ENCODE data around the gene PRR15L. TPM values are rescaled to one million over a fixed set of nuclear protein-coding genes. Genes with fewer than 3 reads are reported as not detected.

PRR15L gene
- total RNA-seq, 1 experiment from 2014 or later, result 0.18 TPM

DNA sequence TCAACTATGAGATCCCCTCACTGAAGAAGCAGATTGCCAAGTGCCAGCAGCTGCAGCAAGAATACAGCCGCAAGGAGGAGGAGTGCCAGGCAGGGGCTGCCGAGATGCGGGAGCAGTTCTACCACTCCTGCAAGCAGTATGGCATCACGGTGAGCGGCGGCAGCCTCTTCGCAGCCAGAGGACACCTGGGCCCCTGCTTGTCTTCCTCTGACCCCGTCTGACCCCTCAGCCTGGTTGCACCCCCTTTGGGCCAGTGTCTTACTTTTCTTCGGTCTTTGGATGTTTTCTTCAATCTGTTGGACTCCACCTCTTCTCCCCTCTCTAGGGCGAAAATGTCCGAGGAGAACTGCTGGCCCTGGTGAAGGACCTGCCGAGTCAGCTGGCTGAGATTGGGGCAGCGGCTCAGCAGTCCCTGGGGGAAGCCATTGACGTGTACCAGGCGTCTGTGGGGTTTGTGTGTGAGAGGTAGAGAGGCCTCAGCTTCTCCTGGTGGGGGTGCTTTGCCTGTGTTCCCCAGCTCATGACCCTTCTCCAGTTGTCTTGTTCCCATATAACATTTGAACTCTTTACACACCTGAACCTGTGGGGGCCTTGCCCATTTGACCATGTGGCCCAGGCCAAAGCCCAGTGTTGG is 17.6 kb upstream of the PRR15L start:
- no TSS peak for BruUV-seq (replicated peaks)
- no peaks in the 10 kb centered on the region for H3K27me3 ChIP-seq (ENCODE audit: control insufficient read depth, insufficient read depth, low read length)
- H3K36me3 ChIP-seq (ENCODE audit: control insufficient read depth, insufficient read depth, low read length), result peaks cover 4% of the 10 kb centered on the region; the same call in 1 of the 2 replicates
- peaks cover 9% of the 10 kb centered on the region for H3K4me1 ChIP-seq (ENCODE audit: control insufficient read depth, insufficient read depth, low read length)
- CTCF ChIA-PET, result no interaction called here
- H3K4me3 ChIP-seq (ENCODE audit: low read depth in 2 of 2, low read length in 2 of 2), result no peak overlapping the region
- DNase-seq (ENCODE audit: low read depth, low spot score) (no peak), ATAC-seq (no peak)
- POLR2A ChIA-PET, result no interaction called here
- TF ChIP-seq SIN3A (IDR thresholded peaks at IDR 0.05; ENCODE audit: borderline replicate concordance, insufficient read depth, low read depth, low read length), result no peak
- TF ChIP-seq REST (IDR thresholded peaks at IDR 0.05; ENCODE audit: insufficient read depth in 1 of 2, low read depth in 2 of 2, low read length in 1 of 2), result no peak
- TF ChIP-seq POLR2AphosphoS5 (IDR thresholded peaks at IDR 0.05; ENCODE audit: low read depth, low read length), result no peak
- no peak for TF ChIP-seq TCF7L2 (IDR thresholded peaks at IDR 0.05; ENCODE audit: low read depth, low read length)
- no peak for TF ChIP-seq CTCF (IDR thresholded peaks at IDR 0.05)
- intact Hi-C loops (cut with micrococcal nuclease; ENCODE audit: unreplicated experiment), result loop anchor here (2.0 kb wide), 1 partner anchor 19 kb away; no protein-coding TSS in a partner anchor
- no peak overlapping the region for H3K27ac ChIP-seq (ENCODE audit: low read length)
- in situ Hi-C loops (cut with HindIII; ENCODE audit: low pct_unique_long_range_greater_than_20kb, low sequenced_read_pairs), result no loop called here
- no peaks in the 10 kb centered on the region for H3K9me3 ChIP-seq (ENCODE audit: control insufficient read depth, insufficient read depth, low read depth, low read length)

DNA sequence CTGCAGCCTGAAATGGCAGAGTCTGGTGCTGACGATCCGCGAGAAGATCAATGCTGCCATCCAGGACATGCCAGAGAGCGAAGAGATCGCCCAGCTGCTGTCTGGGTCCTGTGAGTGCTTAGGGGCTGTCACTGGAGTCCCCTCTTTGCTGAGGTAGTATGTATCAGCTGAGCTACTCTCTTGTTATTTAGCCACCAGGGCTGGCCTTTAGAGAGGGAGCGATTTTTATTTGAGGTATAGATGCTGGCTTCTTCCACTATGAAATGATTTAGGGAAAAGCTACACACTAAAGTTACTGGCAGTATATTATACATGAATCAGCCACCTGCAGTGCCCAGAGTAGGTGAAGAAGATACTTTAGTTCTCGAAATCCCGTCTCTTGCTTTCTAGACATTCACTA is 15.9 kb upstream of the PRR15L start:
- Histone ChIP-seq H3K36me3 (ENCODE audit: control insufficient read depth, insufficient read depth, low read length) (peaks cover 2% of the 10 kb centered on the region; the same call in 1 of the 2 replicates), H3K27ac (ENCODE audit: low read length) (no peak overlapping the region), H3K4me1 (ENCODE audit: control insufficient read depth, insufficient read depth, low read length) (peaks cover 12% of the 10 kb centered on the region), H3K4me3 (ENCODE audit: low read depth in 2 of 2, low read length in 2 of 2) (no peak overlapping the region), H3K9me3 (ENCODE audit: control insufficient read depth, insufficient read depth, low read depth, low read length) (no peaks in the 10 kb centered on the region), H3K27me3 (ENCODE audit: control insufficient read depth, insufficient read depth, low read length) (no peaks in the 10 kb centered on the region)
- TF ChIP-seq POLR2AphosphoS5 (IDR thresholded peaks at IDR 0.05; ENCODE audit: low read depth, low read length) (no peak), SIN3A (IDR thresholded peaks at IDR 0.05; ENCODE audit: borderline replicate concordance, insufficient read depth, low read depth, low read length) (no peak), REST (IDR thresholded peaks at IDR 0.05; ENCODE audit: insufficient read depth in 1 of 2, low read depth in 2 of 2, low read length in 1 of 2) (no peak), CTCF (IDR thresholded peaks at IDR 0.05) (no peak), TCF7L2 (IDR thresholded peaks at IDR 0.05; ENCODE audit: low read depth, low read length) (no peak)
- ATAC-seq (no peak), DNase-seq (ENCODE audit: low read depth, low spot score) (no peak)
- CTCF ChIA-PET, result no interaction called here
- in situ Hi-C loops (cut with HindIII; ENCODE audit: low pct_unique_long_range_greater_than_20kb, low sequenced_read_pairs), result no loop called here
- intact Hi-C loops (cut with micrococcal nuclease; ENCODE audit: unreplicated experiment), result loop anchor here (5.0 kb wide), 1 partner anchor 131 kb away; the partner anchor contains the start of gene SCRN2
- no TSS peak for BruUV-seq (replicated peaks)
- POLR2A ChIA-PET, result no interaction called here

Data from Panc1 (cell line).